ENCODE measurements around the gene ZNF549.

The ZNF549 gene

DNA sequence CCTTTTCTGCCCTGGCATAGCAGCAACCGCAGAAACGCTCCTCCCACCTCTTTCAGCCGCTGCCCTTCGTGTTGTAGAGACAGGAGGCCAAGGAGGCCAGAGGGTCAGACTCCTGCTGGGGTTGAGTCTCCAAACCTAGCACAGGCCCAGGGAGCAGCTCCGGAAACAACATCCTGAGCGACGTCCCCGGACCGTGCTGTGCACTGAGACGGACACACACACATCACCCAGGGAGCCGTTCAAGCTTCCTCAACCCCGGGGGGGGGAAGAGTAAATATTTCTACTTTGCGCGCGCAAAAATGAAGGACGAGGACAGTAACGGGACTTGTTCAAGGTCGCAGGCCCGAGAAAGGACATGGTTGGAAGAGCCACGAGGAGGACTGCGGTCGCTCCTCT is 31.9 kb downstream of the ZNF549 start:
- DNase-seq (ENCODE audit: low read depth): no peak
- peak overlapping the region; percentile 91 for H3K4me3 ChIP-seq (ENCODE audit: control insufficient read depth, low read depth, low read length)
- TF ChIP-seq, protein P1, sequence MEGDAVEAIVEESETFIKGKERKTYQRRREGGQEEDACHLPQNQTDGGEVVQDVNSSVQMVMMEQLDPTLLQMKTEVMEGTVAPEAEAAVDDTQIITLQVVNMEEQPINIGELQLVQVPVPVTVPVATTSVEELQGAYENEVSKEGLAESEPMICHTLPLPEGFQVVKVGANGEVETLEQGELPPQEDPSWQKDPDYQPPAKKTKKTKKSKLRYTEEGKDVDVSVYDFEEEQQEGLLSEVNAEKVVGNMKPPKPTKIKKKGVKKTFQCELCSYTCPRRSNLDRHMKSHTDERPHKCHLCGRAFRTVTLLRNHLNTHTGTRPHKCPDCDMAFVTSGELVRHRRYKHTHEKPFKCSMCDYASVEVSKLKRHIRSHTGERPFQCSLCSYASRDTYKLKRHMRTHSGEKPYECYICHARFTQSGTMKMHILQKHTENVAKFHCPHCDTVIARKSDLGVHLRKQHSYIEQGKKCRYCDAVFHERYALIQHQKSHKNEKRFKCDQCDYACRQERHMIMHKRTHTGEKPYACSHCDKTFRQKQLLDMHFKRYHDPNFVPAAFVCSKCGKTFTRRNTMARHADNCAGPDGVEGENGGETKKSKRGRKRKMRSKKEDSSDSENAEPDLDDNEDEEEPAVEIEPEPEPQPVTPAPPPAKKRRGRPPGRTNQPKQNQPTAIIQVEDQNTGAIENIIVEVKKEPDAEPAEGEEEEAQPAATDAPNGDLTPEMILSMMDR (IDR thresholded peaks at IDR 0.05; ENCODE audit: control insufficient read depth, insufficient read depth, low read depth, low read length, missing control alignments): no peak

DNA sequence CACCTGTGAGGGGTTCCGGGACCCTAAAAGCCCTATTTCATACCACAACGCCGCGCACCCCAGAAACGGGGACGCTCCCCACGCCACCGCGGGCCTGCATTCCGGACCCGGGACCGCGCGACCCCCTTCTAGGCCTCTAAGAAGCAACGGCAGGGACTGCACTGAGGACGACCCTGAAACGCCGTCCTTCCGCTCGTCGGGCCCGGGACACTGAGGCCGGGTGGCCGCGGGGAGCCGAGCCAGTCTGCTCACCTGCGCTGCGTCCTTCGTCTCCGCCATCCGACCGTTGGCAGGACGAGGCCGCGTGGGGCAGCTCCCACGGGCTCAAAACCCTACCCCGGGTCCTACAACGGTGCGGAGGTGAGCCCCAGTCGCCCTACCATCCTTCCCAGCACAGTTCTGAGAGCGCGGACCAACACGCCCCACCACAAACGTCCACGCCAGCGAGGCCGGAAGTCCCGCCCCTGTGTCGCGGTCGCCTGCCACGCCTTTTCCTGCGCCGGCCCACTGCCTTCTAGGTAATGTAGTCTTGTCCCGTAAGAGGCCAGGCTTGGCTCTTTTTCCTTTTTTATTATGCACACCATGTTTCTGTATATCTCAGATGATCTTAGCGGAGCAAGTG is 32.4 kb downstream of the ZNF549 start, which contains the start of gene ZNF550:
TSS of gene ZNF550 (minus strand) at position 460 of the 622 bp plus-strand sequence. CDS start at position 279, 181 bp downstream.
- peak; percentile 62 for DNase-seq (ENCODE audit: low read depth)
- TF ChIP-seq, protein P1 (IDR thresholded peaks at IDR 0.05; ENCODE audit: control insufficient read depth, insufficient read depth, low read depth, low read length, missing control alignments): no peak
- H3K4me3 ChIP-seq (ENCODE audit: control insufficient read depth, low read depth, low read length): peak within 1 kb of the TSS; percentile 91

GRCh38 chr19:57560049-57560491 is 32.9 kb downstream of the ZNF549 start:
- H3K4me3 ChIP-seq (ENCODE audit: control insufficient read depth, low read depth, low read length): peak overlapping the region; percentile 91
- peak; percentile 66 for DNase-seq (ENCODE audit: low read depth)
- TF ChIP-seq, protein P1 (IDR thresholded peaks at IDR 0.05; ENCODE audit: control insufficient read depth, insufficient read depth, low read depth, low read length, missing control alignments): no peak

GRCh38 chr19:57563547-57563946 is 36.4 kb downstream of the ZNF549 start:
- H3K4me3 ChIP-seq (ENCODE audit: control insufficient read depth, low read depth, low read length): no peak overlapping the region
- no peak for DNase-seq (ENCODE audit: low read depth)
- TF ChIP-seq, protein P1 (IDR thresholded peaks at IDR 0.05; ENCODE audit: control insufficient read depth, insufficient read depth, low read depth, low read length, missing control alignments): no peak

- TF ChIP-seq, protein P1 (IDR thresholded peaks at IDR 0.05; ENCODE audit: control insufficient read depth, insufficient read depth, low read depth, low read length, missing control alignments): no peak
- DNase-seq (ENCODE audit: low read depth): no peak
- H3K4me3 ChIP-seq (ENCODE audit: control insufficient read depth, low read depth, low read length): no peak overlapping the region
Observed at GRCh38 chr19:57566396-57567265, 39.5 kb downstream of the ZNF549 start.

DNA sequence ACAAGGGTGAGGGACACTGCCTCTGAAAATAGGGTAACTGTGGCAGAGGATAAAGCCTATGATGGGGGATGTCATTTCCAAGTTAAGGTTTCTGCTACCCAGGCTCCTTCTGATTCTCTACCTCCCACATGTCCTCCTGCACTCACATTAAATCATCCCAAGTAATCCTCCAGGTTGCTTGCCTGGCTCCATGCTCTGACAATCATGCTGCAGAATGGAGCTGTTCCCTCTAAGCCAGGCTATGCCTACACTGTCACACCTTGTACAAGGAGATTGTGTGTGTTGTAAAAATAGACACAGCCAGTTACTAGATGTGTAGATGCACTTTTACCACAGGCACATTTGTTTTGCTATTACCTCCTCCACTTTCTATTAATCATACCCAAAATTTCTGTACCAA is 43.6 kb downstream of the ZNF549 start:
- TF ChIP-seq, protein P1 (IDR thresholded peaks at IDR 0.05; ENCODE audit: control insufficient read depth, insufficient read depth, low read depth, low read length, missing control alignments): no peak
- H3K4me3 ChIP-seq (ENCODE audit: control insufficient read depth, low read depth, low read length): no peak overlapping the region
- no peak for DNase-seq (ENCODE audit: low read depth)
